DOHH2 (cell line): ENCODE data around the gene NEURL1.

Experiments used
- H3F3A ChIP-seq: fragments of 200-600 bp; sonication (generic), shearing (Covaris generic); 2 replicates; pipeline ENCODE4 v1.6.0; 2016; ENCODE audit warnings: antibody characterized with exemption, mild to moderate bottlenecking; ENCODE audit not compliant: control insufficient read depth, insufficient read depth
- H3K27ac ChIP-seq: fragments of 200-600 bp; sonication (generic); 2 replicates; pipeline ENCODE4 v1.5.1; 2014; ENCODE audit warnings: low read depth, mild to moderate bottlenecking, low read length, moderate library complexity
- H3K27me3 ChIP-seq: fragments of 200-600 bp; sonication (generic); 2 replicates; pipeline ENCODE4 v1.6.1; 2014; ENCODE audit warnings: mild to moderate bottlenecking, low read length, mixed read lengths; ENCODE audit not compliant: control insufficient read depth
- H3K36me3 ChIP-seq: fragments of 200-600 bp; sonication (generic); 2 replicates; pipeline ENCODE4 v1.6.1; 2014; ENCODE audit warnings: mild to moderate bottlenecking, low read length, moderate library complexity, mixed read lengths; ENCODE audit not compliant: control insufficient read depth
- H3K4me1 ChIP-seq: fragments of 200-600 bp; sonication (generic); 2 replicates; pipeline ENCODE4 v1.6.1; 2014; ENCODE audit warnings: mild to moderate bottlenecking, low read length, mixed read lengths; ENCODE audit not compliant: control insufficient read depth
- H3K4me2 ChIP-seq: fragments of 200-600 bp; sonication (generic); 2 replicates; pipeline ENCODE4 v1.6.0; 2014; ENCODE audit warnings: mild to moderate bottlenecking, low read length, moderate library complexity
- H3K4me3 ChIP-seq: fragments of 200-600 bp; sonication (generic); 2 replicates; pipeline ENCODE4 v1.5.1; 2014; ENCODE audit warnings: mild to moderate bottlenecking, low read length, mixed read lengths
- H3K79me2 ChIP-seq: fragments of 200-600 bp; sonication (generic); 2 replicates; pipeline ENCODE4 v1.6.1; 2014; ENCODE audit warnings: mild to moderate bottlenecking, low read length, mixed read lengths; ENCODE audit not compliant: control insufficient read depth
- H3K9me2 ChIP-seq: fragments of 200-600 bp; sonication (generic); replicated peaks from 2 replicates; pipeline ENCODE4 v1.6.1; 2014; ENCODE audit warnings: mild to moderate bottlenecking, low read length, mixed read lengths; ENCODE audit not compliant: control insufficient read depth
- H3K9me3 ChIP-seq: fragments of 200-600 bp; sonication (generic); 2 replicates; pipeline ENCODE4 v1.6.1; 2014; ENCODE audit warnings: antibody characterized with exemption, low read length, mixed read lengths; ENCODE audit not compliant: control insufficient read depth, insufficient read depth
- H4K20me1 ChIP-seq: fragments of 200-600 bp; sonication (generic); 2 replicates; pipeline ENCODE4 v1.6.0; 2014; ENCODE audit warnings: low read depth, mild to moderate bottlenecking, antibody characterized with exemption, low read length, moderate library complexity; ENCODE audit not compliant: control insufficient read depth, insufficient read depth
- CTCF ChIP-seq: fragments of 200-600 bp; sonication (generic); IDR thresholded peaks from one replicate; pipeline ENCODE4 v1.5.1; 2014; ENCODE audit warnings: antibody characterized with exemption, mild to moderate bottlenecking, low read depth, low read length; ENCODE audit not compliant: poor library complexity, severe bottlenecking
- EZH2phosphoT487 ChIP-seq: fragments of 200-600 bp; sonication (generic); IDR thresholded peaks from 2 replicates; pipeline ENCODE4 v1.6.1; 2017; ENCODE audit warnings: borderline replicate concordance, mild to moderate bottlenecking, antibody characterized with exemption, low read length, moderate library complexity, mixed read lengths

The NEURL1 gene

GRCh38 chr10:103467406-103467805 is 26.1 kb upstream of the NEURL1 start:
- Histone ChIP-seq H4K20me1 (no peaks in the 10 kb centered on the region), H3K36me3 (no peaks in the 10 kb centered on the region), H3K9me3 (no peaks in the 10 kb centered on the region), H3F3A (peaks cover 42% of the 10 kb centered on the region), H3K27ac (peak overlapping the region; percentile 96), H3K4me2 (peak overlapping the region; percentile 64), H3K27me3 (no peaks in the 10 kb centered on the region), H3K4me1 (peaks cover 95% of the 10 kb centered on the region), H3K4me3 (peak overlapping the region; percentile 58), H3K9me2 (no peaks in the 10 kb centered on the region), H3K79me2 (no peaks in the 10 kb centered on the region)
- TF ChIP-seq EZH2phosphoT487 (no peak), CTCF (no peak)

- Histone ChIP-seq H4K20me1 (no peaks in the 10 kb centered on the region), H3K4me2 (peak overlapping the region; percentile 7; the same call in 1 of the 2 replicates), H3K9me3 (no peaks in the 10 kb centered on the region), H3K27me3 (no peaks in the 10 kb centered on the region), H3K4me3 (no peak overlapping the region), H3K36me3 (no peaks in the 10 kb centered on the region), H3K9me2 (no peaks in the 10 kb centered on the region), H3K27ac (peak overlapping the region; percentile 96), H3K79me2 (no peaks in the 10 kb centered on the region), H3K4me1 (peaks cover 89% of the 10 kb centered on the region), H3F3A (peaks cover 42% of the 10 kb centered on the region)
- TF ChIP-seq CTCF (no peak), EZH2phosphoT487 (no peak)
Observed at GRCh38 chr10:103469201-103469600, 24.3 kb upstream of the NEURL1 start.

GRCh38 chr10:103470761-103471653 is 22.5 kb upstream of the NEURL1 start:
- Histone ChIP-seq H3K9me2 (no peaks in the 10 kb centered on the region), H4K20me1 (no peaks in the 10 kb centered on the region), H3K4me3 (peak overlapping the region; percentile 71), H3K4me1 (peaks cover 80% of the 10 kb centered on the region), H3K27me3 (no peaks in the 10 kb centered on the region), H3F3A (peaks cover 42% of the 10 kb centered on the region), H3K79me2 (no peaks in the 10 kb centered on the region), H3K27ac (peak overlapping the region; percentile 96), H3K4me2 (peak overlapping the region; percentile 92), H3K36me3 (no peaks in the 10 kb centered on the region), H3K9me3 (no peaks in the 10 kb centered on the region)
- TF ChIP-seq CTCF (no peak), EZH2phosphoT487 (no peak)
